HCT116 (cell line): ENCODE data around the gene ERGIC3. TPM values are rescaled to one million over a fixed set of nuclear protein-coding genes. Genes with fewer than 3 reads are reported as not detected.

Experiments used
- ATAC-seq: fragments of 200-7000 bp; cut with Tn5 transposase; 2 replicates; pipeline ENCODE4 v1.9.1; 2020; ENCODE audit warnings: mild to moderate bottlenecking, moderate library complexity
- BruUV-seq: library from RNA; stranded (reverse); fragments of 400-500 nt; replicated peaks from 2 replicates; lab custom pipeline; 2021; lab: Mats Ljungman, UMichigan
- CTCF ChIA-PET: fragments of 300-600 bp; sonication (Branson Sonifier 250); formaldehyde crosslinking; loops from one replicate; lab custom pipeline; 2021; ENCODE audit warnings: antibody characterized with exemption; lab: Charles Lee
- POLR2A ChIA-PET: fragments of 300-600, 350-600 bp; sonication (Branson Sonifier 250); formaldehyde crosslinking; loops from one replicate; lab custom pipeline; 2021; ENCODE audit warnings: antibody characterized with exemption; lab: Charles Lee
- RAD21 ChIA-PET, 2 experiments: fragments of 300-600 bp; sonication (Branson Sonifier 250); formaldehyde crosslinking; loops; one replicate each; lab custom pipeline; 2023; ENCODE audit warnings: low total read pairs in 2 of 2; ENCODE audit not compliant: uncharacterized antibody in 2 of 2, unreplicated experiment in 2 of 2, low non-redundant PET in 1 of 2; lab: Charles Lee
- DNase-seq: peaks from one replicate; pipeline ENCODE4 v3.0.0-alpha.2; 2010; ENCODE audit warnings: low read depth, low spot score
- H2AFZ ChIP-seq: fragments of 200-600 bp; shearing (Covaris generic), sonication (generic); 2 replicates; pipeline ENCODE4 v1.6.1; 2017; ENCODE audit warnings: low read depth, mixed run types, mixed read lengths, antibody characterized with exemption, low read length; ENCODE audit not compliant: poor library complexity, severe bottlenecking
- H3K27ac ChIP-seq: 2 replicates; pipeline ENCODE4 v1.5.1; 2012; ENCODE audit warnings: low read depth, low read length
- H3K27me3 ChIP-seq: fragments of 200-600 bp; sonication (generic); 2 replicates; pipeline ENCODE4 v1.6.1; 2016; ENCODE audit warnings: mixed run types, low read length, mixed read lengths; ENCODE audit not compliant: insufficient read depth
- H3K36me3 ChIP-seq, 2 experiments: fragments of 200-500 bp in 1 of 2; fragments of 200-600 bp in 1 of 2; sonication (Bioruptor generic) in 1 of 2; sonication (generic) in 1 of 2; 2 replicates each; pipeline versions ENCODE4 v1.5.1 to v1.6.1; 2014 to 2016; ENCODE audit warnings: low read length in 2 of 2, inconsistent platforms in 1 of 2, mixed read lengths in 1 of 2, mixed run types in 1 of 2; ENCODE audit not compliant: insufficient read depth in 2 of 2, control insufficient read depth in 1 of 2
- H3K4me1 ChIP-seq, 2 experiments: fragments of 200-600 bp in 1 of 2; sonication (generic) in 1 of 2; 2 replicates each; pipeline versions ENCODE4 v1.5.1 to v1.6.1; 2012 to 2017; ENCODE audit warnings: low read length in 2 of 2, inconsistent platforms in 1 of 2, mild to moderate bottlenecking in 1 of 2, mixed read lengths in 1 of 2, mixed run types in 1 of 2, moderate library complexity in 1 of 2; ENCODE audit not compliant: insufficient read depth in 2 of 2, control insufficient read depth in 1 of 2
- H3K4me2 ChIP-seq: fragments of 200-600 bp; sonication (generic); 2 replicates; pipeline ENCODE4 v1.6.1; 2017; ENCODE audit warnings: mixed run types, low read length, mixed read lengths
- H3K4me3 ChIP-seq, 2 experiments: fragments of 200-600 bp in 1 of 2; sonication (generic) in 1 of 2; replicated peaks in 1 of 2; 2 replicates each; pipeline ENCODE4 v1.5.1; 2011 to 2016; ENCODE audit warnings: low read length in 2 of 2, control low read depth in 1 of 2, low read depth in 1 of 2, mild to moderate bottlenecking in 1 of 2, mixed read lengths in 1 of 2, mixed run types in 1 of 2
- H3K79me2 ChIP-seq: fragments of 200-600 bp; sonication (generic); 2 replicates; pipeline ENCODE4 v1.6.1; 2017; ENCODE audit warnings: mild to moderate bottlenecking, mixed run types, low read length, moderate library complexity, mixed read lengths; ENCODE audit not compliant: insufficient read depth
- H3K9ac ChIP-seq: fragments of 200-600 bp; sonication (generic); 2 replicates; pipeline ENCODE4 v1.6.1; 2016; ENCODE audit warnings: low read length, mixed read lengths
- H3K9me2 ChIP-seq: fragments of 200-600 bp; sonication (generic), shearing (Covaris generic); 2 replicates; pipeline ENCODE4 v1.6.1; 2017; ENCODE audit warnings: mixed run types, mild to moderate bottlenecking, moderate library complexity; ENCODE audit not compliant: insufficient read depth
- H3K9me3 ChIP-seq, 2 experiments: fragments of 200-500 bp in 1 of 2; fragments of 200-600 bp in 1 of 2; sonication (Bioruptor generic) in 1 of 2; sonication (generic) in 1 of 2; 2 replicates each; pipeline ENCODE4 v1.6.1; 2014 to 2017; ENCODE audit warnings: low read length in 2 of 2, mixed read lengths in 2 of 2, inconsistent platforms in 1 of 2, low read depth in 1 of 2, mild to moderate bottlenecking in 1 of 2, mixed run types in 1 of 2, moderate library complexity in 1 of 2; ENCODE audit not compliant: control insufficient read depth in 1 of 2, insufficient read depth in 1 of 2
- H4K20me1 ChIP-seq: fragments of 200-600 bp; sonication (generic), shearing (Covaris generic); 2 replicates; pipeline ENCODE4 v1.6.1; 2017; ENCODE audit warnings: mixed run types, mild to moderate bottlenecking, moderate library complexity; ENCODE audit not compliant: insufficient read depth
- ELF1 ChIP-seq: IDR thresholded peaks from 2 replicates; pipeline ENCODE4 v1.6.1; 2012; ENCODE audit warnings: low read depth, borderline replicate concordance
- FOSL1 ChIP-seq: IDR thresholded peaks from 2 replicates; pipeline ENCODE4 v1.6.1; 2012; ENCODE audit warnings: low read depth
- POLR2AphosphoS5 ChIP-seq: IDR thresholded peaks from 2 replicates; pipeline ENCODE4 v1.6.1; 2011; ENCODE audit warnings: mild to moderate bottlenecking, low read depth, low read length, moderate library complexity
- SIN3A ChIP-seq: IDR thresholded peaks from 2 replicates; pipeline ENCODE4 v1.6.1; 2012; ENCODE audit warnings: low read depth
- SRF ChIP-seq: IDR thresholded peaks from 2 replicates; pipeline ENCODE4 v1.6.1; 2012; ENCODE audit warnings: low read depth
- TCF7L2 ChIP-seq: IDR thresholded peaks from 2 replicates; pipeline ENCODE4 v1.7.0; 2011; ENCODE audit warnings: borderline replicate concordance, inconsistent platforms; ENCODE audit not compliant: insufficient read depth, insufficient read length; ENCODE audit errors: extremely low read depth
- intact Hi-C: fragments of 100-400 bp; cut with micrococcal nuclease; formaldehyde crosslinking; loops from 2 replicates; pipeline ENCODE4 v1.10.0; 2022
- total RNA-seq: library from RNA; stranded (reverse); gene quantifications from one replicate; pipeline ENCODE4 v1.2.1, GENCODE V29; 2021; ENCODE audit not compliant: unreplicated experiment
- TF ChIP-seq, protein P1 (sequence below): IDR thresholded peaks from 2 replicates; pipeline ENCODE4 v1.6.1; 2012; ENCODE audit warnings: low read depth
- TF ChIP-seq, protein P2 (sequence below): IDR thresholded peaks from 2 replicates; pipeline ENCODE4 v1.6.1; 2012

Gene ERGIC3
- total RNA-seq, 1 experiment from 2014 or later, result 229 TPM

DNA sequence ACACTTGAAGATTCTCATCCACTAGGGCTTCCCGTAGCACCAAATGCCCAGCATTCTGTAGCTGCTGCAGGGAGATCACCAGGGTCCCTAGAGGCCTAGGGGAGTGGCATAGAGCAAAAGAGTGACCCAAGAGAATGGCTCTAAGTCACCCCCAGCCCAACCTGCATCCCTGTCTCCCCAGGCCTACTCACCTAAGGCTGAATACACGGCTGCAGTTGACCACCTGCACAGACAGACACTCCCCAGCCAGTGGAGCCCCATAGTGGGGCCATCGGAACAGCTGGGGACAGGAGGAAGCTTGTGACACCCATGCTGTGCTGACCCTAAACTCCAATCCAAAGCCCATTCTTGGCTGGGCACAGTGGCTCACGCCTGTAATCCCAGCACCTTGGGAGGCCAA is 64.2 kb downstream of the ERGIC3 start:
- Histone ChIP-seq H3K79me2 (no peaks in the 10 kb centered on the region), H3K36me3 (no peaks in the 10 kb centered on the region), H3K9me3 (no peaks in the 10 kb centered on the region), H2AFZ (no peak overlapping the region), H3K4me2 (no peak overlapping the region), H3K9ac (no peak overlapping the region), H3K27ac (no peak overlapping the region), H3K4me3 (no peak overlapping the region), H3K4me1 (peaks cover 24 to 41% of the 10 kb centered on the region in 2 experiments), H3K27me3 (no peaks in the 10 kb centered on the region), H4K20me1 (no peaks in the 10 kb centered on the region), H3K9me2 (no peaks in the 10 kb centered on the region)
- no peak for TF ChIP-seq SIN3A
- TF ChIP-seq POLR2AphosphoS5, result no peak
- TF ChIP-seq FOSL1, result no peak
- no peak for TF ChIP-seq SRF
- no peak for TF ChIP-seq ELF1
- TF ChIP-seq, protein P1, sequence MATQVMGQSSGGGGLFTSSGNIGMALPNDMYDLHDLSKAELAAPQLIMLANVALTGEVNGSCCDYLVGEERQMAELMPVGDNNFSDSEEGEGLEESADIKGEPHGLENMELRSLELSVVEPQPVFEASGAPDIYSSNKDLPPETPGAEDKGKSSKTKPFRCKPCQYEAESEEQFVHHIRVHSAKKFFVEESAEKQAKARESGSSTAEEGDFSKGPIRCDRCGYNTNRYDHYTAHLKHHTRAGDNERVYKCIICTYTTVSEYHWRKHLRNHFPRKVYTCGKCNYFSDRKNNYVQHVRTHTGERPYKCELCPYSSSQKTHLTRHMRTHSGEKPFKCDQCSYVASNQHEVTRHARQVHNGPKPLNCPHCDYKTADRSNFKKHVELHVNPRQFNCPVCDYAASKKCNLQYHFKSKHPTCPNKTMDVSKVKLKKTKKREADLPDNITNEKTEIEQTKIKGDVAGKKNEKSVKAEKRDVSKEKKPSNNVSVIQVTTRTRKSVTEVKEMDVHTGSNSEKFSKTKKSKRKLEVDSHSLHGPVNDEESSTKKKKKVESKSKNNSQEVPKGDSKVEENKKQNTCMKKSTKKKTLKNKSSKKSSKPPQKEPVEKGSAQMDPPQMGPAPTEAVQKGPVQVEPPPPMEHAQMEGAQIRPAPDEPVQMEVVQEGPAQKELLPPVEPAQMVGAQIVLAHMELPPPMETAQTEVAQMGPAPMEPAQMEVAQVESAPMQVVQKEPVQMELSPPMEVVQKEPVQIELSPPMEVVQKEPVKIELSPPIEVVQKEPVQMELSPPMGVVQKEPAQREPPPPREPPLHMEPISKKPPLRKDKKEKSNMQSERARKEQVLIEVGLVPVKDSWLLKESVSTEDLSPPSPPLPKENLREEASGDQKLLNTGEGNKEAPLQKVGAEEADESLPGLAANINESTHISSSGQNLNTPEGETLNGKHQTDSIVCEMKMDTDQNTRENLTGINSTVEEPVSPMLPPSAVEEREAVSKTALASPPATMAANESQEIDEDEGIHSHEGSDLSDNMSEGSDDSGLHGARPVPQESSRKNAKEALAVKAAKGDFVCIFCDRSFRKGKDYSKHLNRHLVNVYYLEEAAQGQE, result no peak
- TF ChIP-seq TCF7L2, result no peak
- TF ChIP-seq, protein P2, sequence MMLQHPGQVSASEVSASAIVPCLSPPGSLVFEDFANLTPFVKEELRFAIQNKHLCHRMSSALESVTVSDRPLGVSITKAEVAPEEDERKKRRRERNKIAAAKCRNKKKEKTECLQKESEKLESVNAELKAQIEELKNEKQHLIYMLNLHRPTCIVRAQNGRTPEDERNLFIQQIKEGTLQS, result no peak
- POLR2A ChIA-PET, result no interaction called here
- RAD21 ChIA-PET, result interaction anchor here in 1 of 2 experiments (0.7 kb wide), 1 partner anchor 55 kb away, joined by 3 read pairs; no protein-coding TSS in a partner anchor
- DNase-seq (no peak), ATAC-seq (no peak)
- CTCF ChIA-PET, result interaction anchor here (2.1 kb wide), 1 partner anchor 13 kb away, joined by 10 read pairs; no protein-coding TSS in a partner anchor
- no TSS peak for BruUV-seq
- intact Hi-C loops, result loop anchor here (5.0 kb wide), 1 partner anchor 59 kb away; no protein-coding TSS in a partner anchor

Other genes starting within 250 kb of the ERGIC3 start
- gene FAM83C, start 249.7 kb upstream of the ERGIC3 start, total RNA-seq, result not detected
- 51.7 TPM for gene UQCC1, start 130.1 kb upstream of the ERGIC3 start, total RNA-seq
- gene GDF5, start 103.8 kb upstream of the ERGIC3 start, total RNA-seq, result not detected
- gene CEP250, start 86.5 kb upstream of the ERGIC3 start, total RNA-seq, result 42.3 TPM
- not detected for gene C20orf173, start 12.4 kb upstream of the ERGIC3 start, total RNA-seq
- gene SPAG4, start 73.8 kb downstream of the ERGIC3 start, total RNA-seq, result 6.2 TPM
- 333 TPM for gene CPNE1, start 122.8 kb downstream of the ERGIC3 start, total RNA-seq
- 110 TPM for gene RBM12, start 122.8 kb downstream of the ERGIC3 start, total RNA-seq
- gene NFS1, start 157.3 kb downstream of the ERGIC3 start, total RNA-seq, result 33.9 TPM
- gene ROMO1, start 157.3 kb downstream of the ERGIC3 start, total RNA-seq, result 167 TPM
- 234 TPM for gene RBM39, start 200.2 kb downstream of the ERGIC3 start, total RNA-seq
- 40.8 TPM for gene PHF20, start 229.9 kb downstream of the ERGIC3 start, total RNA-seq